Measurements from ENCODE around the gene HOXB9.

HOXB9 gene

DNA sequence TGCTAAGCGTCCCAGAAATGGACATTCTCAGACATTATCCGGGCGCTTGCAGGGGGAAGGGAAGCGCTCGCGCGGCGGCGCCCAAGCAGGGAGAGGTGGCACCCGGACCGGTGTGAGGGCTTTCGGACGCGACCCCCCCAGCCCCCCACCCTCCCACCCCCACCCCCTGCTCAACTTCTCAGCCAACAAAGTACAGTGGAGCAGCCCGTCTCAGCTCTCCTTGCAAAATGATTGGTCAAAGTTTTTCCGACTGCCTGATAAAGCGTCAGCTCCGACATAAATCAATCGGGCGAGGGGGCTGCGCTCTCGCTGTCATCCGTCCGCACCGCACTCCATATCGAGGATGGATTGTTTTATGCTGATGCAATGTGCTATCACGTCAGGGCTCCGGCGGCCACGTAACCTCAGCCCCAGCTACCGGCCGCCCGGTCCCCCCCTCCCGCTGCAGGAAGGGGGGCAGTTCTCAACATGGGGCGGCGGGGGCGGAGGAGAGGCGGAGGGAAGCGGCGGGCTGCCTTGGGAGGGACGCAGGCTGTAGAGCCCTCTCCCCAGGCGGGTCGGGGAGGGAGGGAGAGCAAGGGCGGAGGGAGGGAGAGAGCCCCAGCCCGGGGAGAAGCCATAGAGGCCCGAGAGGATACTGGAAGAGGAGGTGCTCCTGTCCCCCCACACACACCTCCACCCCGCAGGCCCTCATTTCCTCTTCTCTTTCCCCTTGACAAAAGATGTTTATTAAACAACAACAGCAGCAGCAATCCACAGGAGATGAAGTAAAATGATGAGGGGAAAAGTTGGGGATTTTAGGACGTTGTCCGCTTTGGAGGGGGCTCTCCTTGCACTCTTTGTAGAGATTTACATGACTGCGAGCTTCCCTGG, at the start of gene HOXB9:
TSS of gene HOXB9 (minus strand) at position 114 of the 873 bp plus-strand sequence. CDS start at position 25, 89 bp downstream.
- peak within 1 kb of the TSS; percentile 69 for H3K4me3 ChIP-seq (ENCODE audit: low read length)
- DNase-seq (ENCODE audit: low read depth): peak; percentile 81

DNA sequence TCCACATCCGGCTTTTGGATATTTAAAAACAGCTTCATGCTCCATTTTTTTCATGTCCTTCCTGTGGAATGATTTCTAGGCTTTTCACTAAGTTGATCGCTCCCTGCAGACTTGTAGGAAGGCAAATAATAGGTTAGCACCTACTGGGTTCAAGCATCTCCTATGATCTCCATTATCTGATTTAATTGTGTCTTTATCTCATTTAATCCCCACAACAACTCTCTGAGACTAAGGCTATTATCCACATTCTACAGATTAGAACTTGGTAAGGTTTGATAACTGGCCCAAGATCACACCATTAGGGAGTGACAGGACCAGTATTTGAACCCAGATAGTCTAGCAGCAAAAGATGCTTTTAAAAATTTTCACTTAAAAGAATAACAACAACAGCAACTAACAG, 46.2 kb upstream of the HOXB9 start:
- DNase-seq (ENCODE audit: low read depth): no peak
- no peak overlapping the region for H3K4me3 ChIP-seq (ENCODE audit: low read length)
- TF ChIP-seq, protein P1, sequence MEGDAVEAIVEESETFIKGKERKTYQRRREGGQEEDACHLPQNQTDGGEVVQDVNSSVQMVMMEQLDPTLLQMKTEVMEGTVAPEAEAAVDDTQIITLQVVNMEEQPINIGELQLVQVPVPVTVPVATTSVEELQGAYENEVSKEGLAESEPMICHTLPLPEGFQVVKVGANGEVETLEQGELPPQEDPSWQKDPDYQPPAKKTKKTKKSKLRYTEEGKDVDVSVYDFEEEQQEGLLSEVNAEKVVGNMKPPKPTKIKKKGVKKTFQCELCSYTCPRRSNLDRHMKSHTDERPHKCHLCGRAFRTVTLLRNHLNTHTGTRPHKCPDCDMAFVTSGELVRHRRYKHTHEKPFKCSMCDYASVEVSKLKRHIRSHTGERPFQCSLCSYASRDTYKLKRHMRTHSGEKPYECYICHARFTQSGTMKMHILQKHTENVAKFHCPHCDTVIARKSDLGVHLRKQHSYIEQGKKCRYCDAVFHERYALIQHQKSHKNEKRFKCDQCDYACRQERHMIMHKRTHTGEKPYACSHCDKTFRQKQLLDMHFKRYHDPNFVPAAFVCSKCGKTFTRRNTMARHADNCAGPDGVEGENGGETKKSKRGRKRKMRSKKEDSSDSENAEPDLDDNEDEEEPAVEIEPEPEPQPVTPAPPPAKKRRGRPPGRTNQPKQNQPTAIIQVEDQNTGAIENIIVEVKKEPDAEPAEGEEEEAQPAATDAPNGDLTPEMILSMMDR (conservative IDR thresholded peaks at IDR 0.05; ENCODE audit: low read length): no peak

More for the DNA sequence above, at the start of gene HOXB9:
- TF ChIP-seq, protein P1 (conservative IDR thresholded peaks at IDR 0.05; ENCODE audit: low read length): no peak

GRCh38 chr17:48671697-48672171, 45.6 kb upstream of the HOXB9 start:
- H3K4me3 ChIP-seq (ENCODE audit: low read length): peak overlapping the region; percentile 56
- TF ChIP-seq, protein P1 (conservative IDR thresholded peaks at IDR 0.05; ENCODE audit: low read length): peak; percentile 96
- peak; percentile 73 for DNase-seq (ENCODE audit: low read depth)

DNA sequence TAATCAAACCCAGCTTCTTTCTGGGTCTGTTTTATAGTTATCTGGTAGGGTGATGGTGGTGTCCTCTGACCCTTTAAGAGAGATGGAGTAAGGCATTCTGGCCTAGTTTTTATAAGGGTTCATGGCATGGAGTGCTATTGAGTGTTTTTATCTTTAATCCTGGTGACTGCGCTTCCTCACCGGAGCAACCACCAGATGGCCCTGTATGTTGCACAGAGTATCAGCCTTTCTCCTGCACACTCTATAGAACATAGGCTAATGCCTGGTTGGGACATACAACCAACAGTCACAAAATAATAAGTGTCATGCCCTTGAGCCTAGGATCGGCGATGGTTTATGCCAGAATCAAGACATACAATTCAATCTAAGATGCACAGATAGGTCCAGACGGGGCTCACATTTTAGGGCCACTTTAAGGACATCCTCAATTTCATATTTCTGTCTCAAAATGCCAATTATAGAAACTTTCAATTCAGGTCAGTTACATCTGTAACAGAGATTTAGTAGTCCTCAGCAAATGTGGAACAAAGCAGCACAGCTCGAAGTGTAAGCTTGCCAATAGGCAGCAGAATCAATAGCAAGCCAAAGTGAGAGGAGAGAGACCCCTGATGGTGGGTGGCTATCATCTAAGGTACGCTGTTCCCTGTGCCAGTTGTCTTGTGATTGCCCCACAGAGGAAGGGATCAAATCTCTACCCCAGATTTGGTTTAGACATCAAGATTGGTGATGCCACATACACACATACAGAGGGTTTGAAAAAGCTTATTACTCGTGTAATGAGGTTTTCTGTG, 37.2 kb upstream of the HOXB9 start:
- no peak overlapping the region for H3K4me3 ChIP-seq (ENCODE audit: low read length)
- no peak for DNase-seq (ENCODE audit: low read depth)
- TF ChIP-seq, protein P1 (conservative IDR thresholded peaks at IDR 0.05; ENCODE audit: low read length): no peak

GRCh38 chr17:48655913-48656312, 29.8 kb upstream of the HOXB9 start:
- no peak overlapping the region for H3K4me3 ChIP-seq (ENCODE audit: low read length)
- TF ChIP-seq, protein P1 (conservative IDR thresholded peaks at IDR 0.05; ENCODE audit: low read length): no peak
- DNase-seq (ENCODE audit: low read depth): no peak

- TF ChIP-seq, protein P1 (conservative IDR thresholded peaks at IDR 0.05; ENCODE audit: low read length): no peak
- no peak overlapping the region for H3K4me3 ChIP-seq (ENCODE audit: low read length)
- DNase-seq (ENCODE audit: low read depth): no peak
Observed at GRCh38 chr17:48649741-48650140, 23.6 kb upstream of the HOXB9 start.

Measured in AG10803 (cell line).